Vagina (tissue), 2 donors: ENCODE measurements around the gene MSH3.

ENCODE experiments used
- CTCF ChIP-seq, 3 experiments: fragments of 450-650 bp in 2 of 3; fragments of 200-600 bp in 1 of 3; sonication (generic) in 1 of 3; IDR thresholded peaks; one replicate each; pipeline ENCODE4 v1.5.1; 2017 to 2019; ENCODE audit warnings: antibody characterized with exemption in 3 of 3, mild to moderate bottlenecking in 2 of 3, moderate library complexity in 2 of 3
- POLR2A ChIP-seq, 2 donors: fragments of 450-650 bp; IDR thresholded peaks; one replicate each; pipeline ENCODE4 v1.6.1; 2017; ENCODE audit warnings: antibody characterized with exemption in 2 of 2, mild to moderate bottlenecking in 2 of 2, moderate library complexity in 2 of 2

- no peak for TF ChIP-seq CTCF (IDR thresholded peaks at IDR 0.05)
- TF ChIP-seq POLR2A (IDR thresholded peaks at IDR 0.05), result no peak
Measured at GRCh38 chr5:80760680-80761079, 106.2 kb downstream of the MSH3 start.
